Peyer's patch (tissue), 4 donors: Measurements from ENCODE around the gene C18orf54. TPM values are rescaled to one million over a fixed set of nuclear protein-coding genes. Genes with fewer than 3 reads are reported as not detected.

Experiments
- DNase-seq, 3 donors: peaks; one replicate each; pipeline ENCODE4 v3.0.0-alpha.2; 2017 to 2019
- H3K27ac ChIP-seq, 4 donors: fragments of 200-600 bp; sonication (generic); one replicate each; pipeline ENCODE4 v1.5.1; 2016 to 2019
- H3K27me3 ChIP-seq, 2 donors: fragments of 200-600 bp; sonication (generic); one replicate each; pipeline ENCODE4 v1.5.1; 2019
- H3K36me3 ChIP-seq, 3 donors: fragments of 200-600 bp; sonication (generic); one replicate each; pipeline ENCODE4 v1.5.1; 2016 to 2019
- H3K4me1 ChIP-seq, 4 donors: fragments of 200-600 bp; sonication (generic); one replicate each; pipeline ENCODE4 v1.5.1; 2016 to 2019
- H3K4me3 ChIP-seq, 4 donors: fragments of 200-600 bp; sonication (generic); 1 replicate in 3 of 4; 2 replicates in 1 of 4; pipeline ENCODE4 v1.5.1; 2016 to 2019; ENCODE audit warnings: mild to moderate bottlenecking in 1 of 4
- H3K9me3 ChIP-seq, 4 donors: fragments of 200-600 bp; sonication (generic); one replicate each; pipeline ENCODE4 v1.5.1; 2016 to 2019; ENCODE audit warnings: mild to moderate bottlenecking in 1 of 4
- POLR2A ChIP-seq, 2 donors: fragments of 450-650 bp; IDR thresholded peaks; one replicate each; pipeline ENCODE4 v1.5.1; 2017; ENCODE audit warnings: antibody characterized with exemption in 2 of 2, mild to moderate bottlenecking in 2 of 2, moderate library complexity in 2 of 2
- total RNA-seq, 4 donors: library from RNA; depleted of rRNA; stranded (reverse); fragments of >200 nt; gene quantifications; one replicate each; pipeline ENCODE4 v1.1.0, GENCODE V29; 2016
- TF ChIP-seq, protein P1 (sequence below), 6 experiments: fragments of 450-650 bp in 4 of 6; fragments of 200-600 bp in 2 of 6; sonication (generic) in 1 of 6; IDR thresholded peaks; one replicate each; pipeline ENCODE4 v1.5.1; 2017 to 2019; ENCODE audit warnings: antibody characterized with exemption in 6 of 6, mild to moderate bottlenecking in 3 of 6, moderate library complexity in 1 of 6

Gene C18orf54
- total RNA-seq, 4 donors from 2014 or later: 0.57 to 2.5 (median 1.4) TPM

DNA sequence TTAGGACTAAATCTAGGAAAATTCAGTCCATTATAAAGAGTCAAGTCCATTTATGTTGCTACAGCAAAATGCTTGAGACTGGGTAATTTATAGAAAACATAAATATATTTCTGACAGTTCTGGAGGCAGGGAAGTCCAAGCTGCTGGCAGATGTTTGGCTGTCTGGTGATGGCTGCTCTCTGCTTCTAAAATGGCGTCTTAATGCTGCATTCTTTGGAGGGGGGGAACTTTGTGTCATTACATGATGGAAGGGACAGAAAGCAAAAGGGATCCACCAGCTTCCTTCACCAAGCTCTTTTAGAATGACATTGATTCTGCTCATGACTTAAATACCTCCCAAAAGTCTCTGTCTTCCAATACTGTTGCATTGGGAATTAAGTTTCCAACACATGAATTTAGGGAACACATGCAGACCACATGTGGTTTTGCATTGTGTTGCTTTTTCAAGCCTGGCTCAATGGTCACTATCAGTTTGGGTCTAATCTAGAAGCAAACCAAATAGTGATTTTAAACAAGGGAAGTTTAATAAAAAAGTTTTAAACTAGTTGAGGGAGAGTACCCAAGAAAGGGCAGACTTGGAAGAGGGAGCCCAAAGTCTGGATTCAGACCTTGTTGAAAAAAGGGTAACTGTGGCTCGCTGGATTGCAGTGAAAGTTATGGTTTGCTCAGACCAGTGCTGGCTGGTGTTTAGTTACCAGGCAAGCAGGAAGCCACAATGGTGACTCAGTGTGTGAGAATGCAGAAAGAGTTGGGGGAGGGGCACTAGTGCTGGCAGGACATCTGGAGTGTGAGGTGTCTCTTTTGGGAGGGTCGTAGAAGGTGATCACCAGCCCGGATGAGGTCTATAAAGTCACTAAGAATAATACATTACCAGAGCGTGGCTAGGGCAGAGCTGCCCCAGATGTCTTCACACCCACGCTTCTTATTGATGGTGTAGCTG, 30.8 kb downstream of the C18orf54 start:
- Histone ChIP-seq H3K36me3 (no peaks in the 10 kb centered on the region), H3K4me1 (peaks cover 0 to 9% (median 0%) of the 10 kb centered on the region in 4 donors), H3K9me3 (no peaks in the 10 kb centered on the region), H3K27me3 (no peaks in the 10 kb centered on the region), H3K27ac (no peak overlapping the region), H3K4me3 (no peak overlapping the region)
- peak in 1 of 3 donors; percentile 52 for DNase-seq
- TF ChIP-seq, protein P1, sequence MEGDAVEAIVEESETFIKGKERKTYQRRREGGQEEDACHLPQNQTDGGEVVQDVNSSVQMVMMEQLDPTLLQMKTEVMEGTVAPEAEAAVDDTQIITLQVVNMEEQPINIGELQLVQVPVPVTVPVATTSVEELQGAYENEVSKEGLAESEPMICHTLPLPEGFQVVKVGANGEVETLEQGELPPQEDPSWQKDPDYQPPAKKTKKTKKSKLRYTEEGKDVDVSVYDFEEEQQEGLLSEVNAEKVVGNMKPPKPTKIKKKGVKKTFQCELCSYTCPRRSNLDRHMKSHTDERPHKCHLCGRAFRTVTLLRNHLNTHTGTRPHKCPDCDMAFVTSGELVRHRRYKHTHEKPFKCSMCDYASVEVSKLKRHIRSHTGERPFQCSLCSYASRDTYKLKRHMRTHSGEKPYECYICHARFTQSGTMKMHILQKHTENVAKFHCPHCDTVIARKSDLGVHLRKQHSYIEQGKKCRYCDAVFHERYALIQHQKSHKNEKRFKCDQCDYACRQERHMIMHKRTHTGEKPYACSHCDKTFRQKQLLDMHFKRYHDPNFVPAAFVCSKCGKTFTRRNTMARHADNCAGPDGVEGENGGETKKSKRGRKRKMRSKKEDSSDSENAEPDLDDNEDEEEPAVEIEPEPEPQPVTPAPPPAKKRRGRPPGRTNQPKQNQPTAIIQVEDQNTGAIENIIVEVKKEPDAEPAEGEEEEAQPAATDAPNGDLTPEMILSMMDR (IDR thresholded peaks at IDR 0.05): no peak
- no peak for TF ChIP-seq POLR2A (IDR thresholded peaks at IDR 0.05)

DNA sequence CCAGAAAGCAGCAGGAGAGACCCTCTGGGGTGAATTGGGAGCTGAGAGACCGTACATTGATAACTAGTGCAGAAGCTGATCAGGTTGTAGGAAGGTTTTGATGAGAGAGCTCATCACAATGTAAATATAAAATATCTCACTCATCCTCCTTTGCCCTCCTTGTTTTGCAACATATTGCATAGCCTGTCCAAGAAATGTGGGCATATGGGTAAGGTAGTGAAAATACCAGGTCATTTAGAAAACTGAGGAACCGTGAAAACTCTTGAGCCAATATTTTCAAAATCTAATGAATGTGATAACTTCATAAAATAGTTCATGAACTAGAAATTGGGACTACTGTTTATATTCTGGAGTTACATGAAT, 31.4 kb downstream of the C18orf54 start:
- no peak for DNase-seq
- Histone ChIP-seq H3K4me3 (no peak overlapping the region), H3K27ac (no peak overlapping the region), H3K36me3 (no peaks in the 10 kb centered on the region), H3K4me1 (peaks cover 0 to 11% (median 0%) of the 10 kb centered on the region in 4 donors), H3K27me3 (no peaks in the 10 kb centered on the region), H3K9me3 (no peaks in the 10 kb centered on the region)
- TF ChIP-seq POLR2A (IDR thresholded peaks at IDR 0.05): no peak
- TF ChIP-seq, protein P1 (IDR thresholded peaks at IDR 0.05): no peak

DNA sequence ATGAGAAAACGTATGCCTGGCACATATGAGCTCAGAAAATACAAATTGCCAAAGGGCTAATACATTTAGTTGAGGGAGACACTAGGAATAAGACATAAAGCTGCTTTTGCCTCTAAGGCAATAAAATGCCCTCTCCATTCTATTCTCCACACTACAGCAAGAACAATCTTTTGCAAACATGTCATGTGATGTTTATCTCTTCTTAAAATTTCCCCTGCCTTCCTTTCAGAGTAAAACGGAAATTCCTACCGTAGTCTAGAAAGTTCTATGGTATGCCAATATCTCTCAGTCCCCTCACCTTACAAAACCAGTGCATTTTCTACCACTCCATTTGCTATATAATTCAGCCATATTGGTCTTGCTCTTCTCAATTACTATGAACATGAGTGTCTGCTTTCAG, 33.1 kb downstream of the C18orf54 start:
- H3K27ac ChIP-seq: no peak overlapping the region
- no peaks in the 10 kb centered on the region for H3K27me3 ChIP-seq
- no peaks in the 10 kb centered on the region for H3K9me3 ChIP-seq
- peaks cover 0 to 11% (median 0%) of the 10 kb centered on the region in 4 donors for H3K4me1 ChIP-seq
- H3K36me3 ChIP-seq: no peaks in the 10 kb centered on the region
- H3K4me3 ChIP-seq: no peak overlapping the region
- DNase-seq: no peak
- TF ChIP-seq POLR2A (IDR thresholded peaks at IDR 0.05): no peak
- TF ChIP-seq, protein P1 (IDR thresholded peaks at IDR 0.05): no peak

DNA sequence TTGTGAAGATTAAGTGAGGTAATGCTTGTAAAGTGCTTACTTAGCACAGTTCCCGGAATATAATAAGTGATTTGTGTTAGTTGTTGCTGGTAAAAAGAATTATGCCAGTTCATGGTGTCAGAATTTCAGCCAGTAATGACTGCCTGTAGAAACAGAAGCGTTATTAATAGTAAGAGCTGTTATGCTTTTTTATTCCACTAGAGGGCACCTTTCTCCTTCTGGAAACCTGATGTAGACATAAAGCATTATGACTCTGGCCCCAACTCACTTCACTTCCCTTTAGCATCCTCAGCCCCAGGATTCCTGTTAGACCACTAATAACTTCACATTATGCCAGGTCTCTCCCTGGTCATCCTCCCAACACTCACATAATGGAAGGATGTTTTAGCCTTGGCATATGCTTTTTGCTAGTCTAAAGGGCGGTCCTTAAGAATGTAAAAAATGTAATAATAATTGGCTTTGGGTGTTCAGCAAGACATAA, 34.9 kb downstream of the C18orf54 start:
- Histone ChIP-seq H3K4me1 (peaks cover 0 to 11% (median 0%) of the 10 kb centered on the region in 4 donors), H3K9me3 (no peaks in the 10 kb centered on the region), H3K36me3 (no peaks in the 10 kb centered on the region), H3K27ac (peak overlapping the region in 1 of 4 donors; percentile 65), H3K27me3 (no peaks in the 10 kb centered on the region), H3K4me3 (no peak overlapping the region)
- DNase-seq: no peak
- TF ChIP-seq, protein P1 (IDR thresholded peaks at IDR 0.05): peak; percentile 34 to 88 (median 78)
- TF ChIP-seq POLR2A (IDR thresholded peaks at IDR 0.05): no peak

DNA sequence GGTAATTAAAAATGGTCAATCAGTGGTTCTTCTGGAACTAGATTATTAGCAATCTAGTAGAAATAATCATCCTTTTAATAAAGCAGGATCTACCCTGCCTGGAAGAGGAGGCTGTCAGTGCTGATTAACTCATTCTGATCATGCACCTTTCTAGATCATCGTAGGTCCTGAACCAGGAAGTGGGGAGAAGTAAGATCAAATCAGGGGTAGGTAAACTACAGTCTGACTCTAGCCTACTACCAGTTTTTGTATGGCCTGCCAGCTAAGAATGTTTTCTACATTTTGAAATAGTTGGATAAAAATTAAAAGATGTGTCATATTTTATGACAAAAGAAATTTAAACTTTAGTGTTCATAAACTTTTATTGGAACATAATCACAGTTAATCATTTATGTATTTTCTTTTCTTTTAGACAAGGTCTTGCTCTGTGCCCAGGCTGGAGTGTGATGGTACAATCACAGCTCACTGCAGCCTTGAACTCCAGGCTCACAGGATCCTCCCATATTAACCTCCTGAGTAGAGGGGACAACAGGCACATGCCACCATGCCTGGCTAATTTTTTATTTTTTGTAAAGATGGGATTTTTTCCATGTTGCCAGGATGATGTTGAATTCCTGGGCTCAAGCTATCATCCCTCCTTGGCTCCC, 36.1 kb downstream of the C18orf54 start:
- no peak overlapping the region for H3K4me3 ChIP-seq
- TF ChIP-seq POLR2A (IDR thresholded peaks at IDR 0.05): peak in 1 of 2 donors; percentile 68
- TF ChIP-seq, protein P1 (IDR thresholded peaks at IDR 0.05): no peak
- H3K4me1 ChIP-seq: peaks cover 0 to 9% (median 0%) of the 10 kb centered on the region in 4 donors
- no peaks in the 10 kb centered on the region for H3K9me3 ChIP-seq
- peak overlapping the region in 2 of 4 donors; percentile 18 to 65 for H3K27ac ChIP-seq
- no peaks in the 10 kb centered on the region for H3K27me3 ChIP-seq
- H3K36me3 ChIP-seq: no peaks in the 10 kb centered on the region
- DNase-seq: peak in 1 of 3 donors; percentile 69
